HG02798 (cell line): Measurements from ENCODE around the gene MUC2.

ENCODE experiments used
- ATAC-seq: cut with Tn5 transposase; IDR thresholded peaks from one replicate; pipeline ENCODE4 v1.9.1; 2021; ENCODE audit warnings: mild to moderate bottlenecking; ENCODE audit not compliant: unreplicated experiment, poor library complexity

Gene MUC2

DNA sequence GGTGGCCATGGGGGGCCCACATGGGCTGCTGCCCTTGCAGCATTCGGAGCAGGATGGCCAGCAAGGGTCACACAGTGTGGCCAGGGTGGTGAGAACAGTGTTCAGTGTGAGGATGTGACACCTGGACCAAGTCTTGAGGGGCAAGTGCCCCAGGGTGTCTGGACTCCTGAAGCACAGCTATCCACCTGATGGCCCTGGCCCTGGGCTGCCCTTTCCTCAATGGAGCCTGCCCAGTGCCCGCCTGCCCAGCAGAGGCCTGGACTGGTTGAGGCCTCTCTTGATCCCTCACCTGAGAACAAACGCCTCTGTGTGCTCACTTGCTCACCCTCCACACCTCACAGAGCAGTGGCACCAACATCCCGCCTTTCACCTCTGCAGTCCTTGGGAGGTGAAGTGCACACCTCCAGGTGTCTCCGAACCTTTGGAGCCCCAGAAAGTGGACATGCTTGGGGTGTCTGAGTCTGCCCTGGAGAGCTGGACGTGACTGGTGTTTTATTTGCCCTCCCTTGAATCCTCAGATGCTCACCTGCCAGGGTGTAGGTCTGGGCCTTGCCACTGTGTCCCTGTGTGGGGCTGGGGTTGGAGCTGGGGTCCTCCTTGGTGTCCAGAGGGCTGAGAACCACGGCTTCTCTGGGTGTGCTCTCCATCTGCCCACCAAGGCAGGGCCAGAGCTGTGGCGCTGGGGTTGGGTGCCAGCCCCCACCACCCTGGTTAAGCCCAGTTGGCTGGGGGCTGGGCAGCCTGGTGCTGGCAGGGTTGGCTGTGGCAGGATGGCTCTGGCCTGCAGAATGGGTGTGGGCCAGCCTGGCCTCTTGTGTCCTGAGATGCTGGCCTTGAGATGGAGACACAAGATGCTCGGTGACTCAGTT, 3.8 kb upstream of the MUC2 start:
- no peak for ATAC-seq

- ATAC-seq, result no peak
Measured at GRCh38 chr11:1071571-1072115, 3.0 kb upstream of the MUC2 start.

GRCh38 chr11:1072116-1072820, 2.4 kb upstream of the MUC2 start:
- ATAC-seq, result no peak

DNA sequence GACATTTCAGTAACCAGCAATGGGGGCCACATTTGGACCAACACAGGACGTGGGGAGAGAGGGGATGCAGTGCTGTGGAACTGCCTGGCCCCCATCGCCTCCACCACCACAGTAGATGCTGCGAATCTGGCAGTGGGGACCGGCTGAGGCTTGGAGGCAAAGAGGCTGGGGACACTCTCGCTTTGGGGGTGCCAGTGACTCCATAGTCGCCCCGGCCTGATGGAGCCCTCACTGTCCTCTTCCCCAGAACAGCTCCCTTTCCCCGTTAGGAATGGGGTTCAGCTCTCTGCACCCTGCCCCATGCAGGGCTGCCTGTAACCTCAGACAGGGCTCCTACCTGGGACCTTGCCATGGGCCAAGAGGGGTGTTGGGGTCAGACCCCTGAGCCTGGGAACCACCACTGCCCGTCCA, 1.8 kb upstream of the MUC2 start:
- ATAC-seq, result no peak

DNA sequence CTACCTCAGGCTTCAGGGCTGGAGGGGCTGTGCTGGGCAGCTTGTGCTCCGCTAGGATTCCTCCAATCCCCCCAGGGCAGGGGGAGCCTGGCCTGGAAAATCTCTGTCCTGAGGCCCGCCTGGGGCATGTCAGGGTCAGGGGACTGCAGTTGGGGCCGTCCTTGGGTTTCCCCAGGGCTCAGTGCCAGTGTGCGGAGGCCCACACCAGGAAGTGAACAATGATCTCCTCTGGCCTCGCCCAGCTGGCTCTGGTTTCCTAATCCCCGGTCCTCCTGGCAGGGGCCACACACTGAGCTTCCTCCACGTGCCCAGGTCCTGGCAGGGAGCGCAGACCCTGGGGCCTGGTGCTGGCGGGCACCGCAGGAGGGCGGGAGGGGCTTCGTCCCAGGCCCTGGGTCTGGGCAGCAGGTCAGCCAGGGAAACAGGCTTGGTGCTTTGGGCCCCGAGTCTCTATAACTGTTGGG, 1.4 kb upstream of the MUC2 start:
- no peak for ATAC-seq

GRCh38 chr11:1073851-1074243, 827 bp upstream of the MUC2 start:
- ATAC-seq, result no peak

- no peak for ATAC-seq
Measured at GRCh38 chr11:1075341-1075911, 752 bp downstream of the MUC2 start.

GRCh38 chr11:1076061-1076665, 1.5 kb downstream of the MUC2 start:
- ATAC-seq, result no peak

DNA sequence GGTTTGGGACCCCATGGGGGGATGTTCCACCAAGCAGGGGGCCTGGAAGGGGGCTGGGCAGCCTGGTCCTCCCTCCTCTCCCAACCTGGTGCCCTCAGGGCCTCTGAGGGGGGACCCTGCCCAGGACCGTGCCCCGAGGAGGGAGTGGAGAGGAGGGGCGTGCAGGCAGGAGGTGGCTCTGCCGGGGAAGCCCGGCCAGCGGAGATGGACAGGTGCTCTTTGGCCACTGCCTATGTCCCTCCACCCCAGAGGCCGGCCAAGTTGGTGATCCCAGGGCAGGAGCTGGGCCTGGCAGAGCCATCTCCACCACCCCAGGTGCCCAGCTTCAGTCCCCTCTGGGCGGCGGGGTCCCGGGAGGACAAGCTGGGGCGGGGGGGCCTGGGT, 2.4 kb downstream of the MUC2 start:
- ATAC-seq, result no peak

DNA sequence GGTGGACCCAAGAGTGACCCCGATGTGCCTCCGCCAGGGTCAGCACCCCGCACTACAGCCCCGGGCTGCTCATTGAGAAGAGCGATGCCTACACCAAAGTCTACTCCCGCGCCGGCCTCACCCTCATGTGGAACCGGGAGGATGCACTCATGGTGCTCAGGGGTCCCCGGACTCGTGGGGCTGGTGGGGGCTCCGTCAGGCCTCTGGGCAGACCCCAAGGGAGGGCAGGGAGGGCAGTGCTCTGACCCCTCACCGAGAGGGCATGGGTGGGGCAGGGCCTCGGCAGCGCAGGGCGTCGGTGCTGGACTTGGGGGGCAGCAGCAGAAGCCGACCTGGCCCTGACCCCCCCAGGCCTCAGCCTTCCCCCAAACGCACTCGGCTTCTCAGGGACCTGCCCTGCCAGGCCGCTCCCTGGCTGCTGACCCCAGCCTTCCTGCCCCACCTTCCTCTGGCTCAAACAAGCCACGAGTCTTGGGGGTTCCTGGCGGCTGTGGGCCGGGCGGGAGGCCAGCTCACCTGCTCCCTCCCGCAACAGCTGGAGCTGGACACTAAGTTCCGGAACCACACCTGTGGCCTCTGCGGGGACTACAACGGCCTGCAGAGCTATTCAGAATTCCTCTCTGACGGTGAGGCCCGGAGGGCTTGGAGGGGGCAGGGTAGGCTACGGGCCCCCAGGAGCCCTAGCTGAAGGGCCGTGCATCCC, 2.9 kb downstream of the MUC2 start:
- ATAC-seq, result no peak

- no peak for ATAC-seq
Measured at GRCh38 chr11:1078191-1078601, 3.5 kb downstream of the MUC2 start.

- ATAC-seq, result no peak
Measured at GRCh38 chr11:1081601-1082311, 7.1 kb downstream of the MUC2 start.

GRCh38 chr11:1082346-1082727, 7.7 kb downstream of the MUC2 start:
- ATAC-seq, result no peak

DNA sequence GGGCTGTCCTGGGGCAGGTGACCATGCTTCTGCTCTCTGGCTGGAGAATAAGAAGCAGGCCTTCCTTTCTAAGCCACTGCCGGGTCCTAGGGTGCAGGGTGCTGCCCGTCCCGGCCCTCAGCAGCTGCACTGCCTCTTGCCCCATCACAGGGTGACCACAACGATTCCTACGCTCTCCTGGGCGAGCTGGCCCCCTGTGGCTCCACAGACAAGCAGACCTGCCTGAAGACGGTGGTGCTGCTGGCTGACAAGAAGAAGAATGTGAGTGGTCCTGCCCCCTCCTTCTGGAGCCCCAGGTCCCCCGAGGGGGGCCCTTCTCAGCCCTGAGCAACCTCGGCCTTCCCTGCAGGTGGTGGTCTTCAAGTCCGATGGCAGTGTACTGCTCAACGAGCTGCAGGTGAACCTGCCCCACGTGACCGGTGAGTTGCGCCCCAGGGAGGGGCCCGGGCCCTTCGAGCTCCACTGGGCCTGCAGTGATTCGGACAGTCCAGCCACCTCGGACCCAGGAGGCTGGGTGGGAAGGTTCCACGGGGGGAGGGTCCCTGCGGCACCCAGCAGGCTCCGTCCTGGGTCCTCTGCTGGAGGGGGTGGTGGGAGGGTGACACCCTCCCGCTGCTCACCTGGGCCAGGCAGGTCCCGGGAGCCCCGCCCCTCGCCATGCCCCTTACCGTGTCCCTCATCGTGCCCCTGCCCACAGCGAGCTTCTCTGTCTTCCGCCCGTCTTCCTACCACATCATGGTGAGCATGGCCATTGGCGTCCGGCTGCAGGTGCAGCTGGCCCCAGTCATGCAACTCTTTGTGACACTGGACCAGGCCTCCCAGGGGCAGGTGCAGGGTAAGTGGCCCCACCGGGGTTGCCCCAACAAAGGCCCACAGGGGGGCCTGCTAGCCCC, 8.3 kb downstream of the MUC2 start:
- ATAC-seq, result no peak

DNA sequence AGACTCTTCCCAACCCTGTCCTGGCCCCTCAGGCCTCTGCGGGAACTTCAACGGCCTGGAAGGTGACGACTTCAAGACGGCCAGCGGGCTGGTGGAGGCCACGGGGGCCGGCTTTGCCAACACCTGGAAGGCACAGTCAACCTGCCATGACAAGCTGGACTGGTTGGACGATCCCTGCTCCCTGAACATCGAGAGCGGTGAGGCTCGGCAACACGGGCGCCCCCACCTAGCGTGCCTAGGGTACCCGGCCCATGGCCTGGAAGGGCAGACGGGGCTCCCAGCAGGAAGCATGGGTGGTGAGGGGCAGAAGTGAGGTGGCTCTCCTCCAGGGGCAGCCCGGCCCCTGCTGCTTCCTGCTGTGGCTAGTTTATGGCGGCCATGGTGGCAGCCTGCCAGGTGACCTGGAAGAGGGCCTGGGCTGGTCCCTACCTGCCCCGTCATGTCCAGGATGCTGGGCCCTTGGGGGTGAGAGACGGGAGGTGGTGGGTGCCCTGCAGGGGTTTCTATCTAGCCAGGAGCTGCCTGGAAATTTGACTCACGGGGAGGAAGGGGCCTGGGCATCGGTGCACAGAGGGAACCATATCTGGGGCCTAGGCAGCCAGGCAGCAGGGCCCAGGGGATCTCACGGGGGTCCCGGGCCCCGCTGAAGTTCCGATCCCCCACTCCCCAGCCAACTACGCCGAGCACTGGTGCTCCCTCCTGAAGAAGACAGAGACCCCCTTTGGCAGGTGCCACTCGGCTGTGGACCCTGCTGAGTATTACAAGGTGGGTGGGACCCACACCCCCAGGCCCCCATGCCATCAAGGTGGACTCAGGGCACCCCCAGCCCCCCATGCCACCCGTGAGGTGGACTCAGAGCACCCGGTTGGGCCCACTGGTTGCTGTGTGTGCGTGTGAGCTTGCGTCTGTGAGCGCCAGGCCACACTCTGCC, 9.2 kb downstream of the MUC2 start:
- ATAC-seq, result no peak

- ATAC-seq, result no peak
Measured at GRCh38 chr11:1084561-1085439, 10.1 kb downstream of the MUC2 start.
